HUES48 (cell line): Measurements from ENCODE around the gene TULP4.
"Not testable (repeated sequence)": the region's sequence is repeated elsewhere in the genome, so short reads cannot be mapped to it uniquely, and the experiment has no call there.

Experiments
- H3K27ac ChIP-seq: one replicate; pipeline ENCODE4 v1.7.0; 2013; ENCODE audit warnings: low read depth, low read length, inconsistent platforms
- H3K27me3 ChIP-seq: 2 replicates; pipeline ENCODE4 v1.6.1; 2013; ENCODE audit warnings: mild to moderate bottlenecking, low read length; ENCODE audit not compliant: control insufficient read depth, insufficient read depth
- H3K36me3 ChIP-seq: 2 replicates; pipeline ENCODE4 v1.6.1; 2013; ENCODE audit warnings: low read length; ENCODE audit not compliant: control insufficient read depth, insufficient read depth
- H3K4me1 ChIP-seq: 2 replicates; pipeline ENCODE4 v1.6.1; 2013; ENCODE audit warnings: mild to moderate bottlenecking, low read length; ENCODE audit not compliant: control insufficient read depth, insufficient read depth
- H3K4me3 ChIP-seq: 2 replicates; pipeline ENCODE4 v1.5.1; 2013; ENCODE audit warnings: mild to moderate bottlenecking, low read depth, low read length
- H3K9ac ChIP-seq: 2 replicates; pipeline ENCODE4 v1.6.1; 2013; ENCODE audit warnings: mild to moderate bottlenecking, low read depth, low read length, moderate library complexity
- H3K9me3 ChIP-seq: 2 replicates; pipeline ENCODE4 v1.6.1; 2013; ENCODE audit warnings: low read length; ENCODE audit not compliant: control insufficient read depth, insufficient read depth

Gene TULP4

DNA sequence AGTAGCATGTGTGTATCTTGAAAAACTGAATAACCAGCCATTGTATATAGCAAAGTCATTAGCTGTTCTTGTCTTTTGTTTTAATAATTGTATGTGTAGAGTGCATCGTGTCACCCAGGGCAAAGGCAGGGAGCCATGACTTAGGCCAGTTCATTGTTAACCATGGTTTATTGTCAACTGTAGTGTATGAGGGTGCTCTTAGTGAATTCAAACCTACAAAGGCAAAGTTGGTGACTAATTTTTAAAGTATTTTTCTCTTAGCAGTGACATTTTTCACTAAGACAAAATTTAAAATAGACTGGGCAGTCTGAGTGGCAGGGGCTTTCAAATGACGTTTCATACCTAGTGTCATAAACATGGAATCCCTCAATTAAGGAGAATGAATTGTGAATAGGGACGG, 79.0 kb downstream of the TULP4 start:
- no peaks in the 10 kb centered on the region for H3K4me1 ChIP-seq
- no peaks in the 10 kb centered on the region for H3K27me3 ChIP-seq
- no peak overlapping the region for H3K4me3 ChIP-seq
- no peak overlapping the region for H3K27ac ChIP-seq
- no peaks in the 10 kb centered on the region for H3K36me3 ChIP-seq
- peaks cover 17% of the 10 kb centered on the region; the same call in 1 of the 2 replicates for H3K9me3 ChIP-seq
- H3K9ac ChIP-seq = no peak overlapping the region

GRCh38 chr6:158391977-158392376, 79.7 kb downstream of the TULP4 start:
- not testable (repeated sequence) for H3K27me3 ChIP-seq, H3K9ac ChIP-seq, H3K36me3 ChIP-seq, H3K4me3 ChIP-seq, H3K4me1 ChIP-seq, H3K27ac ChIP-seq
- peaks cover 17% of the 10 kb centered on the region; the same call in 1 of the 2 replicates for H3K9me3 ChIP-seq

- Histone ChIP-seq H3K4me1 (no peaks in the 10 kb centered on the region), H3K4me3 (no peak overlapping the region), H3K27ac (no peak overlapping the region), H3K9ac (no peak overlapping the region), H3K36me3 (no peaks in the 10 kb centered on the region), H3K9me3 (peaks cover 17% of the 10 kb centered on the region; the same call in 1 of the 2 replicates), H3K27me3 (no peaks in the 10 kb centered on the region)
Observed at GRCh38 chr6:158396136-158396535, 83.9 kb downstream of the TULP4 start.

DNA sequence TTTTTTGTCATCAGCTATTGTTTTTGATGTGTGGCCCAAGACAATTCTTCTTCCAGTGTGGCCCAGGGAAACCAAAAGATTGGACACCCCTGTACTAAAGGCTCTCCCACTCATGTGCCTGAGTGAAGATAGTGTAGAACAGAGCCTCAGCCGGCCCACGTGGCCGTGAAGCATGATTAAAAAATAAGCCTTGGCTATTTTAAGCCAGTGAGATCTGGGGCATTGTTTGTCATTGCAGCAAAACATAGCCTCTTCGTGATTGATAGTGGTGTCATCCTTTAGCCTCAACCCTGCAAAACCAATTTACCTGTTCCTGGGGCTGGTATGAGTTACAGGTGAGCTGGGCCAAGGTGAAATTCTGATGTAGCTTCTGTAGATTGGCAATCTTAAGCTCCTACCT, 85.3 kb downstream of the TULP4 start:
- Histone ChIP-seq H3K27ac (no peak overlapping the region), H3K4me3 (no peak overlapping the region), H3K36me3 (no peaks in the 10 kb centered on the region), H3K4me1 (no peaks in the 10 kb centered on the region), H3K9ac (no peak overlapping the region), H3K9me3 (peaks cover 7% of the 10 kb centered on the region; the same call in 1 of the 2 replicates), H3K27me3 (no peaks in the 10 kb centered on the region)

GRCh38 chr6:158398252-158399024, 86.2 kb downstream of the TULP4 start:
- Histone ChIP-seq H3K4me1 (no peaks in the 10 kb centered on the region), H3K9ac (no peak overlapping the region), H3K27me3 (no peaks in the 10 kb centered on the region), H3K27ac (no peak overlapping the region), H3K9me3 (peaks cover 4% of the 10 kb centered on the region; the same call in 1 of the 2 replicates), H3K36me3 (no peaks in the 10 kb centered on the region), H3K4me3 (no peak overlapping the region)

- no peak overlapping the region for H3K9ac ChIP-seq
- no peaks in the 10 kb centered on the region for H3K27me3 ChIP-seq
- H3K4me1 ChIP-seq = no peaks in the 10 kb centered on the region
- no peak overlapping the region for H3K27ac ChIP-seq
- peaks cover 1% of the 10 kb centered on the region; the same call in 1 of the 2 replicates for H3K9me3 ChIP-seq
- no peaks in the 10 kb centered on the region for H3K36me3 ChIP-seq
- H3K4me3 ChIP-seq = no peak overlapping the region
Observed at GRCh38 chr6:158399040-158399700, 86.9 kb downstream of the TULP4 start.

DNA sequence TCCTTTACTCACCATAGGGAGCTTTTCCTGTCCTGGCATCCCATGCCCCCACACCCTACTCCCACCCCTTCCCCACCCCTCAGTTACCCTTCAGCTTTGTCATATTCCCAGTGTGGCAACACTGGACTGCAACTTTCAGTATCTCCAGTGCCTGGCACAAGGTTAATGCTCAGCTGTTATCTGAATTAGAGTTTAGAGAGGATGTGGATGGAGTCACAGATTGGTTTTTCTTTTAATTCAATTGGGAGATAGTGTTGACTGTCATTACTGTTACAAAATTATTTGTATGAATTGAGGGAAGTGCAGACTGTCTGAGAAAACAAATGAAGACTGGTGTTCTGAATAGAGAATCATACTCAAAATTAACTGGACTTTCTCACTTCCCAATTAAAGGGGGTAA, 89.9 kb downstream of the TULP4 start:
- no peaks in the 10 kb centered on the region for H3K9me3 ChIP-seq
- H3K9ac ChIP-seq = no peak overlapping the region
- no peak overlapping the region for H3K27ac ChIP-seq
- H3K27me3 ChIP-seq = no peaks in the 10 kb centered on the region
- H3K4me3 ChIP-seq = no peak overlapping the region
- no peaks in the 10 kb centered on the region for H3K36me3 ChIP-seq
- no peaks in the 10 kb centered on the region for H3K4me1 ChIP-seq

DNA sequence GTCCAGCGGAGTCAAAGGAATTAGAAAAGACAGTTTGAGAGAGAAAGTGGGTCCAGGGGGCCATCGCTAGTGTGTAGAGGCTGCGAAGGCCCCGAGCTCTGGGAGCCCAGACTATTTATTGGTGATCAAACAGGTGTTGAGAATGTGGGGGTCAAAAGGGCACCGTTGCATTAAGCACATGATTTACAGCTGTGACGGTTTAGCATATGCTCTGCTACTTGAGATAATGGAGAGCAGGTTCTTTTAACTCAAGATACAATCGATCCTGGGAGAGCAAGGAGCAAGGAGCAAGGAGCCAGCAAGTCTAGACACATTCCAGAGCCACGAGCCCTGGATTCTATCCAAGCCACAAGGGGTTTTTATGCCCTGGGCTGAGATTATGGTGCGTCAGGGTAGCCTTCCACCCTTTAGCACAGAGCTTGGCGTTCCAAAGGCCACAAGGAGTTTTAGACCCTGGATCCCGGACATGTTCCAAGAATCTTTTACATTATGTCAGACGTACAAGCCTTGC, 93.1 kb downstream of the TULP4 start:
- not testable (repeated sequence) for H3K4me1 ChIP-seq, H3K4me3 ChIP-seq, H3K27ac ChIP-seq, H3K9me3 ChIP-seq, H3K36me3 ChIP-seq, H3K27me3 ChIP-seq, H3K9ac ChIP-seq

DNA sequence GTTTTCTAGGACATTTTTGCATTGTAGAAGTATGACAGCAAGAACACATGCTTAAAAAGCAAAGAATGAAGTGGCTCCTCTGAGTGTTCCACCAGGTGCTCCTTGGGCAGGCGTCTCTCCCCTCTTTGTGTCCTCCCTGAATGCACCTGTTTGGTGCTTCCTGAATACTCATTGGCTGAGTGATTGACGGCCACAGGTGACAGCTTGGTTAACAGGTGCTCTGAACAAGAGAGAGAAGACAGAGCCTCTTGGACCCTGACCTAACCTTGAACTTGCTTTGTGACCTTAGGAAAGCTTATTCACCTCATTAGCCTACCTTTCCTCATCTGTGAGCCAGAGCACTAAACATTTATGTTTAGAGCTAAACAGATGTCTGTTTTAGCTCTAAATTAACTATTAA, 93.7 kb downstream of the TULP4 start:
- Histone ChIP-seq H3K36me3 (no peaks in the 10 kb centered on the region), H3K27me3 (no peaks in the 10 kb centered on the region), H3K27ac (no peak overlapping the region), H3K9ac (no peak overlapping the region), H3K4me3 (no peak overlapping the region), H3K9me3 (no peaks in the 10 kb centered on the region), H3K4me1 (0 out of 2 replicates have a peak, but pooled peaks cover 3% of the 10 kb centered on the region)

DNA sequence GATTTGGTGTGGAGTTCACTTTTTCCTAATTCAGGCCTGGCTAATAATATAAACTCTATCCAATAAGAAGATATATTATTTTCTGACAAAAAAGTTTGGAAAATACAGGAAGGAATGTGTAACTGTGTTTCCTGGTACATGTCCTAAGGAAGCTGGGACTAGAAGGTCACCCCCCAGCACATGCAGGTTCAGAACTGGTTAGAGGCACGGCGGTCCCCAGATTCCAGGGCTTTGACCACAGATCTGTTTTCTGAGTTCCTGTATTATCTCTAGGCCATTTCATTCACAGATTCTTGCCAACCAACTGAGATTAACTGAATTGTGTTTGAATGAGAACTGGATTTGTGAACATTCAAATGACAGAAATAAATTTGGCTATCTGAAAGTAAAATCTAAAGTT, 94.5 kb downstream of the TULP4 start:
- no peaks in the 10 kb centered on the region for H3K36me3 ChIP-seq
- 0 out of 2 replicates have a peak, but pooled peaks cover 3% of the 10 kb centered on the region for H3K4me1 ChIP-seq
- H3K9me3 ChIP-seq = no peaks in the 10 kb centered on the region
- no peak overlapping the region for H3K27ac ChIP-seq
- H3K27me3 ChIP-seq = no peaks in the 10 kb centered on the region
- no peak overlapping the region for H3K4me3 ChIP-seq
- H3K9ac ChIP-seq = no peak overlapping the region

DNA sequence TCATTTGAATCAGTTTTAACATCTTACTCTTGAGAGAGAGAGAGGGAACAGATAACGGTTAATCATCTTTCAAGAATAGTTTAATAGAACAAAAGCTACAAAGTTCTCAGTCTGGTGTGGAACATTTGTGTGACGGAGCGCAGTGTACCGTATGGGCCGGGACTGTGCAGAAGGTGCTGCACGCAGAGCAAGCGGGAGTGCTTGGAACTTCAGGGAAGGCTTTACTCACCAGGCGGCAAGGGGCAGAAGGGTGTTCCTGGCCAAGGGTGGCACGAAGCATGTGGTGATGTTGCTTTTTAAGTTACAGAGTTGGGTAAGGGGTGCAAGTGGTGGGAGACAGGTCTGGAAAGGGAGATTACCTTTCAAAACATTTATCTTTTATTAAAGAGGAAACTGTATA, 95.7 kb downstream of the TULP4 start:
- Histone ChIP-seq H3K27me3 (no peaks in the 10 kb centered on the region), H3K4me3 (no peak overlapping the region), H3K27ac (no peak overlapping the region), H3K9ac (no peak overlapping the region), H3K9me3 (no peaks in the 10 kb centered on the region), H3K4me1 (0 out of 2 replicates have a peak, but pooled peaks cover 3% of the 10 kb centered on the region), H3K36me3 (no peaks in the 10 kb centered on the region; the same call in 1 of the 2 replicates)
